ENCODE data around the gene TCTN1. TPM values are rescaled to one million over a fixed set of nuclear protein-coding genes. Genes with fewer than 3 reads are reported as not detected.

The TCTN1 gene
- total RNA-seq, 1 experiment from 2014 or later = 11.1 TPM

DNA sequence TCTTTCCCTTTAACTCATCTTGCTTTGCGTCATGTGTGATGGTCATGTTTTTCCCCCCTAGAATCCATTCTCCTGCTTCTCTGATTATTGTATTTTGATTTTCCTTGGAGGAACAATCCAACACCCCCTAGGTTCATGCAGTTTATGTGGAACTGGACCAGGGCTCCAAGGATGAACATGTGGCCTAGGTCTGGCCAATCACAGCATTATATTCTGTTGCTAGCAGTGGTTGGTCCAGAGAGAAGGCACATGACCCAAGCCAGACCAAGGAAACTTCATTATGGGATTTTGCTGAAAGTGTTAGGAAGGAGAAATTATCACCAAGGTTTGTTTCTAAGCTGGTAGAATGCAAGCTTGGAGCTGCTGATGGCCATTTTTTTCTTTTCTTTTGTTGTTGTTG, 23.9 kb upstream of the TCTN1 start:
- Histone ChIP-seq H2BK5ac (ENCODE audit: insufficient read length, low read length) (no peak overlapping the region), H3K14ac (ENCODE audit: insufficient read depth, low read length) (no peak overlapping the region), H4K8ac (replicated peaks; ENCODE audit: insufficient read length, low read depth, low read length) (no peak overlapping the region), H3K27me3 (ENCODE audit: insufficient read depth, low read length) (no peaks in the 10 kb centered on the region), H2AK5ac (ENCODE audit: insufficient read length, low read length) (no peak overlapping the region), H3K23me2 (ENCODE audit: insufficient read length, low read depth, low read length, poor library complexity, severe bottlenecking) (no peaks in the 10 kb centered on the region), H3K56ac (ENCODE audit: insufficient read length, low read depth, low read length) (no peak overlapping the region), H3K4me2 (ENCODE audit: insufficient read depth, insufficient read length, low read length) (no peak overlapping the region), H3K79me1 (ENCODE audit: insufficient read depth, low read depth, low read length, poor library complexity, severe bottlenecking) (no peaks in the 10 kb centered on the region), H2BK12ac (ENCODE audit: insufficient read length, low read depth, low read length) (no peak overlapping the region), H4K20me1 (ENCODE audit: control insufficient read depth, insufficient read depth, insufficient read length) (no peaks in the 10 kb centered on the region), H2BK15ac (ENCODE audit: low read depth, low read length) (no peak overlapping the region), H3K27ac (ENCODE audit: insufficient read length, low read depth, low read length) (no peak overlapping the region), H4K5ac (ENCODE audit: insufficient read length, low read depth, low read length) (no peak overlapping the region), H3T11ph (ENCODE audit: low read length) (no peak overlapping the region), H2BK120ac (ENCODE audit: low read depth, low read length, poor library complexity, severe bottlenecking) (no peak overlapping the region), H3K23ac (ENCODE audit: insufficient read length, low read depth, low read length) (no peak overlapping the region), H4K91ac (ENCODE audit: insufficient read length, low read depth, low read length) (no peak overlapping the region), H3K18ac (ENCODE audit: insufficient read length, low read depth, low read length) (no peak overlapping the region), H2AFZ (ENCODE audit: low read length) (no peak overlapping the region), H3K9me3 (ENCODE audit: control insufficient read depth, low read depth, low read length) (no peaks in the 10 kb centered on the region), H2BK20ac (ENCODE audit: low read depth, low read length, poor library complexity, severe bottlenecking) (no peak overlapping the region), H3K4me1 (ENCODE audit: insufficient read depth, low read length) (no peaks in the 10 kb centered on the region), H3K9ac (ENCODE audit: extremely low read depth, insufficient read length, low read length) (no peak overlapping the region), H3K4ac (ENCODE audit: low read depth, low read length) (no peak overlapping the region), H3K79me2 (ENCODE audit: insufficient read depth, low read length) (no peaks in the 10 kb centered on the region)
- peaks cover 15% of the 10 kb centered on the region in 2 experiments for H3K4me1 Mint-ChIP-seq
- H3K4me3 Mint-ChIP-seq = no peak overlapping the region
- H3K27ac Mint-ChIP-seq = no peak overlapping the region
- no peak for DNase-seq
- no peaks in the 10 kb centered on the region for H3K36me3 Mint-ChIP-seq (ENCODE audit: insufficient read depth in 1 of 3, low read depth in 3 of 3)
- no peaks in the 10 kb centered on the region for H3K9me3 Mint-ChIP-seq
- no CpG with 5 or more reads among the region's 1 CpG for WGBS (ENCODE audit: extremely low coverage, insufficient read length, low lambda C conversion rate)
- TF ChIP-seq, protein P1, sequence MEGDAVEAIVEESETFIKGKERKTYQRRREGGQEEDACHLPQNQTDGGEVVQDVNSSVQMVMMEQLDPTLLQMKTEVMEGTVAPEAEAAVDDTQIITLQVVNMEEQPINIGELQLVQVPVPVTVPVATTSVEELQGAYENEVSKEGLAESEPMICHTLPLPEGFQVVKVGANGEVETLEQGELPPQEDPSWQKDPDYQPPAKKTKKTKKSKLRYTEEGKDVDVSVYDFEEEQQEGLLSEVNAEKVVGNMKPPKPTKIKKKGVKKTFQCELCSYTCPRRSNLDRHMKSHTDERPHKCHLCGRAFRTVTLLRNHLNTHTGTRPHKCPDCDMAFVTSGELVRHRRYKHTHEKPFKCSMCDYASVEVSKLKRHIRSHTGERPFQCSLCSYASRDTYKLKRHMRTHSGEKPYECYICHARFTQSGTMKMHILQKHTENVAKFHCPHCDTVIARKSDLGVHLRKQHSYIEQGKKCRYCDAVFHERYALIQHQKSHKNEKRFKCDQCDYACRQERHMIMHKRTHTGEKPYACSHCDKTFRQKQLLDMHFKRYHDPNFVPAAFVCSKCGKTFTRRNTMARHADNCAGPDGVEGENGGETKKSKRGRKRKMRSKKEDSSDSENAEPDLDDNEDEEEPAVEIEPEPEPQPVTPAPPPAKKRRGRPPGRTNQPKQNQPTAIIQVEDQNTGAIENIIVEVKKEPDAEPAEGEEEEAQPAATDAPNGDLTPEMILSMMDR (conservative IDR thresholded peaks at IDR 0.05) = no peak
- H3K27me3 Mint-ChIP-seq (ENCODE audit: low read depth) = no peaks in the 10 kb centered on the region

All from H9 (cell line).